SK-N-DZ (cell line): ENCODE measurements around the gene PLA2R1.

Source experiments
- DNase-seq: peaks from one replicate; pipeline ENCODE4 v3.0.0-alpha.2; 2015; ENCODE audit warnings: low spot score

PLA2R1 gene

DNA sequence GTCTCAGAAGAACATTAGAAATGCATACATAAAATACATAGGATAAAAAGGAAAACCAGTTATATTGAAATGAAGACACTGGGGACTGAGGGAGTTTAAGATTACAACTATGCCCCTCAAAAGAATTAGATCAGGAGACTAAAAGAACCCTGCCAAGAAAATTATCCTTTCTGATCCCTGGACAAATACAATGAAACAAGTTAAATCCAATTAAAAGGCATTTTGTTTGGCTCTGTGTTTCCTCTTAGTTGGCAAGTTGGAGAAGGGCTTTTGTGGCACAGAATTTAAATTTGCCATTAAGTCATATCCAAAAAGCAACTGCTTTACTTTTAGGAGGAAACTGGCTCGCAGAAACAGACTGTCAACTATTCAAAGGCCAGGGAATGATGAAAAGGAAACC lies 165.3 kb downstream of the PLA2R1 start:
- no peak for DNase-seq

DNA sequence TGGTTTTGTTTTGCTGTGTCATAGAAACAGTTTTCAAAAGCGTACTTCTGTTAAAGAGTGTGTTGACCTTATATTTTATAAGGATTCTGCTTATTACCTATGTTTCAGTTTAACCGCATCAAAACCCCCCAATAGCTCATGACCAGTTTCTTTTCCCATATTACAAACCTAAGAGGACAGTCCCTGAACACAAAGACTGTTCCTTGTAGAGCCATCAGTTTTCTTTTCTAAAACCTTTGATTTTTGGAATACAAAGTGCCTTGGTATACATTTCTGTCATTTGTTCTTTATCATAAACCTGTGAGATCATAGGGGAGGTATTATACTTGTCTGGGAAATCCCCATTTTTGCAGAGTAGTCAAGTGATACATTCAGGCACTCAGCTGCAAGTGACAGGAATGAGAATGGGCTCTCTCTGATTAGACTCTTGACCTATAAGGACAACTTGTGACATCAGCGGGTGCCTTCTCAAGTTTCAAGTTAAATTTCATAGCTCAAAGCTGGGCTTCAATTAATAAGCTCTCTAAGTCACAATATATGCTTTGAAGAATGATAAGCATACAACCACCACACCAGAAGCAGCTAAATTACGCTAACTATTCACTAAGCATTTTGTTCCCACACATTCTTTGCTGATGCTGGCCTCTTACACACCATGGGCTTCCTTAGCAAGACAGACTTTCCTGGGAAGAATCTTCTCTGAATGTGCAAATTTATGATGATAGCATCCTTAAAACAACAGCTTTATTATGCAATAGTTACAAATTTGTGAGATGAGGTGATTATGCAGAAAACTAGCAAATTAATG lies 167.0 kb downstream of the PLA2R1 start:
- DNase-seq: no peak

DNA sequence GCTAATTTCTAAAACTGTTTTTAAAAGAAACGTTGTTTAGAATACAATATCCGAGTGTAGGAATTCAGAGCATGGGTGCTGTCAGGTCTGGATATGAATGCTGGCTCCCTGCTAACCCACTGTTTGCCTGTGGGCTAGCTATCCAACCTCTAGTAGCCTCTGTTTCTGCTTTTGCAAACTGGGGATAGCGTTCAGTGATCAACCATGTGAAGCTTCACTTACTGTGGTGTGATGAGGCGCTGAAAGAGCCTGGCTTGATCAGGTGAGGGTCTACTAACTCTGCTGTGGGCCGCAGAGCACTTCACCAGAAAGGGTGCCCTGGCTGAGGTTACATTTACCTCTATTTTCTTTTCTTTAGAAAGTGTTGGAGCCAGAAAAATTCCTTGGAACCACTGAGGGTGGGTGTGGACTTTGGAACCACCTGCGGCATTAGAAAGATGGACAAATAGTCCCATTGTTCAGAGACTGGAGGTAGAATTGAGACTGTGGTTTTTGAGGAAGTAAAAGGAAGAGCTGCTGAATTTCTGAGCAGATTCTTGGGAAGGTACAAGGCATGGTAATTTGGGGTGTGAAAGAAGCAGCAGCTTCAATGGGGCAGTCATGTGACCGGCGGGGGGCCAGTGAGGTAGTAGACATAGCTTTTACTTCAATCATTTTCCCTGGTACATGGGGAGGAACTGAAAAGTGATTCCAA lies 168.1 kb downstream of the PLA2R1 start:
- no peak for DNase-seq

DNA sequence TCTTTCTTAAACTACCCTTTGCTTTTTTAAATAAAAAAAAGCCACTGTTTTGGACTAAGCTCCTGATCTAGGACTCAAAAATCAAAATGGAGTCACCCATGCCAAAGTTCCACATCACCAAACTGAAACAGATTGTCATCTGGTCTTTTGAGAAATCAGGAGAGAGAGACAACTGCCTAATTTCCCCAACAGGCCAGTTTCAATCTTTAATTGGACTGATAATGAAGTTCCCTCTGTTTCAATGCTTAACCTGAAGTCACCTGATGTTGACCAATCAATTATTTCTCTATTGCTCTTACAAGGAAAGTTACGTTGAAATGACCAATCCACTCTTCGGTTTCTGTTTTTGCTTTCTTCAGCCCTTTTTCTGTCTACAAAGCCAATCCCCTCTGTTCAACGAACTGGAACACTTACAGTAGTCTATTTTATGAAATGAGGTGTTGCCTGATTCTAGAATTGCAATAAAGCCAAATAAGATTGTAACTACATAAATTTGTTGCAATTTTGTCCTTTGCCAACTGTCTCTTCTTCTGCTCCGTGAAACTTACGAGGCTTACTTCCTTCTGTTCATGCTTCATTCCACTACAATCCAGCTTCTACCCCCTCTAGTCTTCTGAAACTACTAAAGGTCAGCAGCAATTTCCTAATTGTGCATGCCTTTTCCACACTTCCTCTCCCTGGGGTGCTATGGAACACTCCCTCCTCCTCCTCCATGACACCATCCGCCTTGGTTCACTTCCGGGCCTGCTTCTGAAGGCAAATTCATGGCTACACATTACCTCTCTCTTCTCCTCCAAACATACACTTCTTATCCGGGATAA lies 169.2 kb downstream of the PLA2R1 start:
- DNase-seq: no peak

DNA sequence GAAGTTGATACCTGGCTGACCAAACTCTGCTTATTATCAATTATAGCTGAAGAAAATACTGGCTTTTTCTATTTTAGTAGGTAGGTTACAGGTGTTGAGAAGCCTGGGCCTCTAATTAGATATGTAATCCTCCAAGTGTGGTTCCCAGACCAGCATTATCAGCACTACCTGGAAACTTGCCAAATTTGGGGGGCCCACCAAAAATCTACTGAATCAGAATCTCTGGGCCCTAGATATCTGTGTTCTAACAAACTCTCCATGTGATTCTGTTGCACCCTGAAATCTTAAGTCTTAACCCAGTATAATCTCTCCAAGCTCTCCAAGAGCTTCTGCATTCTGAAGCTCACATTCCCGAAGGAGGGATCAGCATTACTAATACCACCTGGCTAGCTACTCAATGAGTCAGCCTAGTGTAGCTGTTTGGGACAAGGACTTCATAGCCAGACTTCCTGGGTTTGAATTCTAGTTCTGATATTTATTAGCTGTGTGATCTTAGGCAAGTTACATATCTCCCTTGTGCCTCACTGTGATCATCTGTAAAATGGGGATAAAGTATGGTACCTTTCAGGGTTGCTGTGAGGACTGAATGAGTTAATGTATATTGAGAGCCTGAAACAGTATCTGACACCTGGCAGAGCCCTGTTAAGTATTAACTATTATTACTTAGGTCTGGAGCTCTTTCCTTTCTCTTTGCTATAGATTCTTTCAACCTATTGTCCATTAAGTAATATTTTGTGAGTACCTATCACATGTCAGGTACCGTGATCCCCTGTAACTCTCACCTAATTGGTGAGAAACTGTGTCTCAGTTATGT lies 170.3 kb downstream of the PLA2R1 start:
- DNase-seq: no peak

DNA sequence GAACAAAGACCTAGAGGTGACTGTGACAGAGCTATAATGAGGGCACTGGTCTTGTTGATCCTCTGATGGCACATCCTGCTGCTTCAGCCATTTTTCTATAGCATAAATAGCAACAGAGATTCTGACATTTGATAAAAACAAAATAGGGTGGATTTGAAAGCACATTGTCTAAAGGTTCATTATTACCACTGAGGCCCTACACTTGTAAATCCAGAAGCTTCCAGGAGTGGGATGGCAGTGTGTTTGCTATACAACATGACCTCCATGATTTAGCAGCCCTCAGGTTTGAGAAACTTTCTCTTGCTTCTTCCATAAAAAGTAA lies 171.2 kb downstream of the PLA2R1 start:
- no peak for DNase-seq

DNA sequence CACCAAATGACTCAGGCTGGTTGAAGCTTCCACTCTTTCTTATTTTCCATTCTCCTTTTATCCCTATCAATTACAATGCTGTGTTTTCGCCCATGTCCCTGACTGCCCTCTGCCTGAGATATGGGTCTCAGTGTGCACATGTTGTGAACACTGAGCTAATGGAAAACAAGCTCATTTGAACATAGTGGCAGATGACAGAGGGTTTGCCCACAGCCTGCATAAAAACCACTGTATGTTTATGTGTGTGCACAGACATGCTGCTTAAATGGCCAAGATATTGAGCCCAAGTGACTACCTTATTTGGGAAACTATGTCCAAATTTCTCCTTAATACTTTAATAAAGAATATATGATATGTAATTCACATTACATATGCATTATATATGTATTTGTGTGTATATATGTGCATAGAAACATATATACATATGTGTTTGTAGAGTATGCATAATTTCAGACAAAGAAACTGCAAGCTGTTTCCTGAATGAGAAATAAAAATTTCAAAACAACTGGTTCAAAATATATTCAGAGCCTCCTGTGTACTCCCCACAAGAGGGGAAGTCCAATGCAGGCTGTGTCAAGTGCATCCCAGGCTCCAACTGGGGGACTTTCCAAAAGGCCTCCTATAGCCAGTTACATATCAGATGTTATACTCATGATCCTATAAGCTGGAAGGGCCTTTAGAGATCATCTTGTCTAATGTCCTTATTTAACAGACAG lies 171.7 kb downstream of the PLA2R1 start:
- DNase-seq: no peak

DNA sequence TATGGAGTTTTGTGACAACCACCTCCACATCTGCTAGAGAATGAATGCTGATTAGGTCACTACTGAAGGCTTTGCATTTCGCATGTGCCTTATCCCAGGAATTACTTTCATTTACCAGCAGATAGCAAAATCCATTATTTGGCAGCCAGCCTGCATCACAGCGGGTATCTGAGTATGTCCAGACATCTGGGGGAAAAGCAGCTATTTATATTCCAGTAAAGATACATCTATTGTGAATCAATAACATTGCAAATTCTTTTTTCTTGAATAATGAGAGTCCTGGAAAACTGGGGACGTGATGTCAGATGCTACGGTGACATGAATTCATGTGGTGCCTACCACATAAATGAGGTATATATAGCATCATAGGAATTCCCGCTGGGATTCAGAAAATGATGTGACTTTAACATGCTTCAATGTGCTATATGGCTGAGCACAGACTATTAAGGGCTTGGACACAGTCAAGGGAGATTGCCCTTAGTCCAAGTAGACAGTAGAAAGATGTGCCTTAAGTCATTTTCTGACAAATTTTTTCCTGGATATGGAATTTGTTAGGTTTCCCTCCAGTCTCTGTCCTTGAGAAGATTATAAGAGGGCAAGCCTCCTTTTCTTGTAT lies 180.2 kb downstream of the PLA2R1 start:
- DNase-seq: no peak
